Measurements from ENCODE around the gene CASQ2.

The CASQ2 gene

DNA sequence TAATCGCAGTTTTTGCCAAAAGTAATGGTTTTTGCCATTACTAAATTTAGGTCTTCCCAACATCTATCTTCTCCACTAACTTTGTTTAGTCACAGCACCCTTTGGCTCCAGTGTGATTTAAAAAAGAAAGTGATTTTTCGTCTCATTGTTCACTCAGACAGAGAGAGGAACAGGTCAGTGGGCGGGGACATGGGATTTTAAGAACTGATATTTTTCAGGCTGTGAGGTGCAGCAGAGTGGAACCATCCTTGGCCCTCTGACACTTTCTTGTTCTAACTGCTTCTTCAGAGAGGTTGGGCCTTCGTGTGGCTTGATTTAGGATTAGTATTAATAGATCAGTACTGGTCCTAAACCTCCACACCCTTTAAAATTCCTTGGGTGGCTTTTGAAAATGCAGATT lies 38.8 kb downstream of the CASQ2 start:
- DNase-seq: no peak

DNA sequence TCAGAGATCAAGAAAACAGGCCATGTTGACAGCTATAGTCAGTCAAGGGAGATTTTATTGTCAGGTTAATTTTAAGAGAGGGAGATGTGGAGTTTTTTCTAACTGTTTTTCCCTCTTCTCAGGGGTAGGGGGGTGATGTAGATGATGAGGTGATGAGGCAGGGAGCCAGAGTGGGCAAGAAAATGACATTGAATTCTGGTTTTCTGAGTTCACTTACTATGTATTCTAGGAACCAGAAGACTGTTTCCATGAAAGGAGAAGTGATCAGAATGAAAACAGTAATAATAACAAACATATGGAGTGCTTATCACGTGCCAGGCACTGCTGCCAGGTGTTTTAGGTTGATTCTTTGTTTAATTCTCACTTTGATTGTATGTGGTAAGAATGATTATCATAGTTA lies 40.2 kb downstream of the CASQ2 start:
- no peak for DNase-seq

DNA sequence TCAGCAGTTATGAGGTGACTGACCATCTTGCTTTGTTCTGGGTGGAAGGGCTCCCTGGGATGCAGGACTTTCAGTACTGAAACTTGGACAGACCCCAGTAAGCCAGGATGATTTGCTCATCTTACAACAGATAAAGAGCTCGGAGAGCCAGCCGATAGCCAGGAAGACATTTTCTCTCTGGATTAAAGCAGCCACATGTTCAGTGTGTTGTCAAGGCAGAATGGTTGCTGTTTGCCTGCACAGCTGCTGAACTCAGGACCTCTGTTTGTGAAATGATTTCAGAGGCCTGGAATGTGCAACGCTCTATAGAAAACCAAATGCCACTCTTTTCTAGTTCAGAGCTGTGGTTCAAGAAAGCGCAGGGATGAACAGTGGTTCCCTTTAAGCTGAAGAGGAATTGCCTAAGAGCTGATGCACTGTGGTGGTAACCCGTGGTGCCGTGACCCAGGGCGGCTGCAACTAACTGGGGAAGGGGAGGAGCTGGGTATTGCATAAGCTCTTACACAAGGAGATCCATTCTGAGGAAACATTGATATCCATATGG lies 40.7 kb downstream of the CASQ2 start:
- no peak for DNase-seq

DNA sequence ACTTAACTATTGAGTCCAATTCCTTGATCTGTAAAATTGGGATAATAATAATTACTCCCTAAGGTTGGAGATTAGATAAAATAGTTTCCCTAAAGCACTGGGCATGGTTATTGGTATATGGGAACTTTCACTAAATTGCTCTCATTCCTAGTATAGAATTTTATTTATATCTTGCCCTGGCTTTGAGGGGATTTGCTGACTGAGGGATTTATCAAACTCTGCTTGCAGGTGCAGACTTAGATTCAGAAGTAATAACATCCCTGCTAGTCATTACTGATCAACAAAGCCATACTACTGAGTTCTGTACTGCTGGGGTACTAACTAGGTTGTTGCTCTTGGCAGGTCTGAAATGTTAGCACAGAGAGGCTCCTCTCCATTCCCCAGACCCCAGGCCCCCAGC lies 41.9 kb downstream of the CASQ2 start:
- no peak for DNase-seq

DNA sequence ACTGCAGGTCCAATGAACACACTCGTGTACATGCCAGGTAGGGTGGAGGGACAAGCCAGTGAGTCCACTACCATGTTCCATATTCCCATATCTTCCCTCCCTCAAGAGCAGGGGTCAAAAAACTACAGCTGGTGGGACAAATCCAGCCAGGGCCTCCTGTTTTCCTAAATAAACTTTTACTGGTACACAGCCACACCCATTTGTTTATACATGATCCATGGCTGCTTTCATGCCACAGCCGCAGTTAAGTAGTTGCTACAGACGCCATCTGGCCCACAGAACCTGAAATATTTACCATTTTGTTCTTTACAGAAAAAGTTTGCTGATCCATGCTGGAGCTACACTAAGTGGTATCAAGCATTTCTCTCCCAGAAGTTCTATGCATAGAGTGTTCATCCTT lies 42.4 kb downstream of the CASQ2 start:
- no peak for DNase-seq

DNA sequence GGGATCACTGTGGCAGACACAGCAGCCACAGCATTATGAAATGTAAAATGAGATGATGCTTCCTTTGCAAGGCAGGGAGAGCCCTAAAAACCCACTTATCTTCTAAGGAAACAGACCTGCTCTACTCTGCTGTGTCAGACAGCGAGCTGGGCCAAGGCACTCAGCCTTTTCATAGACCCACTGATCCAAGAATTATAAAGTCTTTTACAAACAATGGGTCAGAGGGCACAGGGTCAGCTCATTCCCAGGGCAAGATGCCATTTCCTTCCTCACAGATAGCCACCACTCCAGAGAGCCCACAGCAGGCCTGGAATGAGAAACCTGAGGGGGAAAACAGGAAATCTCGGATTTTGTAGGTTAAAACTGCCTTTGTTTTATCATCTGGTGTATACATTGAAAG lies 42.9 kb downstream of the CASQ2 start:
- DNase-seq: no peak

DNA sequence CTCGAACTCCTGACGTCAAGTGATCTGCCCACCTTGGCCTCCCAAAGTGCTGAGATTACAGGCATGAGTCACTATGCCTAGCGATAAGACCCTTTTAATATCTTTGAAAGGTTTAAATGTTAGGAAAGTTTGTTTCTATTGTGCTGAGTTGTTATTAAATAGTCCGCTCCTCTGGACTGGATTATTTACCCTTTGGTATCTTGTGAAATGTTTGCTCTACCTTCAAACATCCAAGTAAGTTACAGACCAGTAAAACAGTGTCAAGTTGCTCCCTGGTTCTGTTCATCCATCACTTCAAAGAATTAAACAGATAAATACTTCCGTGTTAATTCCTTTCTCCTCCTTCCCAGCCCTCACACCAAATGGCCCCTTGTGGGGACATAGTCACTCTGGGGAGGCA lies 44.8 kb downstream of the CASQ2 start:
- no peak for DNase-seq

DNA sequence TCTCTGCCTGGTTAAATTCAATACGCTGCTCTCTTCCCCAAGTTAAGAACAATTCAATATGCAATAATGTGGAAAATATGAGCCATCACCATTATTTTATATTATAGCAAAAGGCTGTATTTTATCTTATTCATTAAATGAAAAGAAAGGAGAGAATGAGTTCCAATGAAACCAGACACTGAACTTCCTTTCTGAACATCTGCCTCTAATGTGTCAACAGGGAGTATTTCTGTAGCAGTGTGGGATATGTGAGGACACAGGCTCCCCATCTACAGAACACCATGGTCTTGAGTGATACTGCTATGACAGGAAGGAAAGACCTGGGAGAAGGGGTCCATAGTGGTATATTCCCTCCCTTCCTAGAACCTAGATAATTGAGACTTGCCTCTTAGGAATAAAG lies 46.3 kb downstream of the CASQ2 start:
- no peak for DNase-seq

DNA sequence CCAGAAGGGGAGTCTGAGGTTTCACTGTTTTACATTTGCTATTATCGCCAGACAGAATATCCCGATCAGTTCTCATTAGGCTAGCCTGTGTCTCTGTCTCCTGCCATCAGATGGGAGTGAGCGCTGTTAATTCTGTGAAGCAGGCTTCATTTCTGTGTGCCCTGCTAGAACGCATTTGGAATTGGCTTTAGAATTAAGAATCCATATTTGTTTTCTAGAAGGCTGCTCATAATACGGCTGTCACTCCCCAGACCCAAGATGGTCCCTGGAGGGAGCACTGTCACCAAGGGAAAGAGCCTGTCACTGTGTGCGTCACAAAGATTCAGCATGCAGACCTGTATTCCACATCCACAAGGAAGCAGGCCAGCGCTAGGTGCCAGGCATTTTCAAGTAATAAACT lies 49.2 kb downstream of the CASQ2 start:
- no peak for DNase-seq

DNA sequence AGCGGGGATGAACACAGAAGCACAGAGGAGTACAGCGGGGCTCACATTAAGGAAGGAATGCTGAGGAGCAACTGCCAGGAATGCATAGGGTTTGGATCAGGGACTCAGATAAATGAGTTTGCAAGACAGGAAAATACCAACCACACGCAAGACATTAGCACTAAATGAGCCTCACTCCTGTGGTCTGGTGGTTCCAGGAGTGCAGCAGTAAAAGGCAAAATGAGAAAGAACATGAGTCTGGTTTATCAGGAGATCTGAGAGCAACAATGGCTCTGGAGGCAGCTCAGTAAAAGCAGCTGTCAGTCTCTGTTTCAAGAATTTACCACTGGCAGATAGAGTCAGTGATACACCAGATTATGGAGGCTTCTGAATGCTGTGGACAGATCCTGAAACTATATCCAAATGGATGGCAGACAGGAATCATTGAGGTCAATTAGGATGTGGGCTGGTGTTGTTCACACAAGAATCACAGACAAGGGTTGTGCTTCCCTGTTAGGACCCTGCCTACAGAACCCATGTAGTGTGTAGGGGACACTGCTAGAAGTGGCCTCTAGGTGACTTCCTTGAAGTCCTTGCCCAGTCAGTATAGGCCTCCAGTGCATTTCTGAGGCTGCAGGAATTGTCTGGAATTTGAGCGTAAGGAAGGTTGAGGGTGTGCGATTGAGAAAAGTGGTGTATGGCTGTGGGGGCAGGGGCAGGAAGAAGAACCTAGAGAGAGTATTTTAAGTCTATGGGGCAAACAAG lies 50.3 kb downstream of the CASQ2 start:
- DNase-seq: no peak

DNA sequence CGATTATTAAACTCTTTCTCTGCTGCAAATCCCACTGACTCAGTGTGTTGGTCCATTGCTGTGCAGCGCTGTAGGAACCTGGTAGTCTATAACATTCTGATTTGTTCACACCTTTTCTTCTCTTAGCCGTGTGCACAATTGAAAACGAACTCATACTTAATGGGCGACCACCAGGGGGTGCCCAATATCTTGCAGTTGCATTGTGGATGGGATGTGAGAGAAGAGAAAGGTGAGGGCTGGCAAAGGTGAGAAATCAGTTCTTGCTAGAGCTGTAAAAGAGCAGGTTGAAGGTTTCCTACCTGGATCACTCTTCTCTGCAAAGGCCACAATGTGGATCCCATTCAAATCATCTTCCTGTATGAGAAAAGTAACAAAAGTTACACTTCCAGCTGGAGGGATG lies 51.0 kb downstream of the CASQ2 start:
- DNase-seq: peak in 10 of 56 donors; percentile 2 to 54 (median 14)

DNA sequence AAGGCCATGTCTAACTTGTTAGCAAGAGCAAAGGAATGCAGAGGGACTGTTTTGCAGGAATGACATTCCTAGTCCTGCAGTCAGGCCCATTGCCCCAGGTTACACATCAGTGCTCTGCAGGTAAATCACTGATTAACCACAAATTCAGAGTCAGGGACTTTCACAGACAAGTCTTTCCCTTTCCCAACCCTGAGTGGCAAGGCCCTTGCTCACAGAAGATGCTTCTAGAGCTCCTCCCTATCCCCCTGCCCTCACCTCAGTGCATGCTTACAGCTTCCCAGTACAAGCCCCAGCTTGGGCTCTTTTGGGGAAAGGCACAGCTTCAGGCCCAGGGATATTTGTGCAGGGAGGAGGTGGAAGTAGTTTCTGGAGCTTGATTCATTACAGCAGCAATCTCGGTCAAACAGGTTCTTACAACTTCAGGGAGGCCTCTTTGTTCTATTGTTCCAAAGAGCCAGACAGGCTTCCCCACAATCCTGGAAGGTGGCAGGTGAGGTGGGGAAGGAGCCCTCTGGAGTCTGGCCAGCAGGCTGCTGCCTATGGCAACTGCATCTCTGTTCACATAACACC lies 53.9 kb downstream of the CASQ2 start:
- no peak for DNase-seq

DNA sequence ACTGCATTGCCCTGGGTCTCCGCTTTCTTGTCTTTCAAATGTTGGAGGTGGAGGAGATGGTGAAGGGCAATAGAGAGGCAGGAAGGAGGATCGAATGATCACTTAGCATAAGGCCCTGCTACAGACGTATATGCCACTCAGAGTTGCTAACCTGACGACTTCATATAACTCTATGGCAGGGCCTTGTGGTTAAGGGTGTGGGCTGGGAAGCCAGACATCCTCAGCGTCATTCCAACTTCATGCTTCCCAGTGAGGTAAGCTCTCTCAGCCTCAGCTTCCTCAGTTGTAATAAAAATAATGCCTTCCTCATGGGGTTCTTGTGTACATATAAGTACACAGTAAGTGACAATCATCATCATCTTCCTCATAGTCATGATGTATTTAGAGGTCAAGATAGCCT lies 54.6 kb downstream of the CASQ2 start:
- no peak for DNase-seq

DNA sequence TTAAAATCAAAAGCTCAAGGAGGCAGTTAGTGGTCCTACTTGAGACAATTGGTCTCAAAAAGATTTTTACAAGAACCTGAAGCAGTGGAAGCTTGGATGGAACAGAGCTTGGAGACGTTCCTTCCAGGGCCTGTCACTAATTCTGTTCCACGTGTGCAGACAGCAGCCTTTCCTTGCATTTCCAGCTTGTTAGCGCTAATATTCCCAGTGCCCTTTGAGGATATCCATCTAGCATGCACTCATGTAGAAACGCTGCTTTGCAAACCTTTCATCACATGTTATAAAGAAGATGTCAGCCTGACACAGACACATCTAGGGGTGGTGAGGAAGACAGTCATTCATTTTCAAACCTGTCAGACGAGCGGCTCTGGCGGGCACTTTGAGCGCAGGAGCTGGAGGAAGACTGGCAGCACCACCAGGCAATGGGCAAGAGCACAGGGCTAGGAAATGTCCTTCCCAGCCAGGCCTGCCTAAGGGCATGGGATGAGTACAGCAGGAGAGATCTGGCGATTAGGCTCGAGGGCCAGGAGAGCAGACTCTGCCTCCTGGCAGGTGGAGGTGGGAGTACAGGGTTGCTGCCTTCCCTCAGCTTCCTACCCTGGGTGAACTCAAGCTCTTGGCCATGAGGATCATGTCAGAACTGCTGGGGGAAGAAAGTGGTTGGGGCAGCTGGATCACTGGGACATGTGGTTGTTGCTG lies 55.5 kb downstream of the CASQ2 start:
- no peak for DNase-seq

DNA sequence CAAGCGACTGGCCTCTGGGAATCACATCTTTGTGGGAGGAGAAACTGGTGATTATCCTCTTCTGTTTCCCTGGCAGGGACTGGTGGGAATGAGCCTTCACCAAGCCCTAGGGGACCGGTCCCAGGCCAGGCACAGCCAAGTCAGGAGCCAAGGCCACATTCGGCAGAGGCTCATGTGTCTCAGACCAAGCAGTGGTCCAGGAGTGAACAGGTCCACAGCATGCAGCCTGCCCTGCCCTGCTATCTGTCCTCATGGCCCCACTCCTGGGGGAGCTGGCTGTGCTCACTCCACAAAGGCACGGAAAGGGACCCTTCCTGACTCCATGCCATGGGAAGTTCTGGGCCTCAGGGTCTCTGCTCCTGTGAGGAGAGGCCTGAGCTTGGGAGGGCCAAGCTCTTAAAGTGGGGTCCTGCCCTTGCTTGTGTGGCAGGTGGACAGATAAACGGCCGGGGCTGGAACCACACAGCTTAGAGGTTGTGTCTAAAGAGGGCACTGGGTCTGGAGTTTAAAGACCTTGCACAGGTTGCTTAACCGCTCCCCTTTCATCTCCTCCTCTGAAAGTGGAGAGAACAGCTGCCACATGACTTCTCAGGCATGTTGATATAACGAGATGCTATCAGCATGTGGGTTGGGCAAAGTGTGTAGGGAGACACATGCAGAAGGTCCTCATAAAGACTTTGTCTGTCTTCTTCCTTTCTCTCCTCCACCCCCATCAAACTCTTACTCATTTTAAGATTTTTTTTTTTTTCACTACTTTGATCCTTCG lies 57.5 kb downstream of the CASQ2 start:
- no peak for DNase-seq

DNA sequence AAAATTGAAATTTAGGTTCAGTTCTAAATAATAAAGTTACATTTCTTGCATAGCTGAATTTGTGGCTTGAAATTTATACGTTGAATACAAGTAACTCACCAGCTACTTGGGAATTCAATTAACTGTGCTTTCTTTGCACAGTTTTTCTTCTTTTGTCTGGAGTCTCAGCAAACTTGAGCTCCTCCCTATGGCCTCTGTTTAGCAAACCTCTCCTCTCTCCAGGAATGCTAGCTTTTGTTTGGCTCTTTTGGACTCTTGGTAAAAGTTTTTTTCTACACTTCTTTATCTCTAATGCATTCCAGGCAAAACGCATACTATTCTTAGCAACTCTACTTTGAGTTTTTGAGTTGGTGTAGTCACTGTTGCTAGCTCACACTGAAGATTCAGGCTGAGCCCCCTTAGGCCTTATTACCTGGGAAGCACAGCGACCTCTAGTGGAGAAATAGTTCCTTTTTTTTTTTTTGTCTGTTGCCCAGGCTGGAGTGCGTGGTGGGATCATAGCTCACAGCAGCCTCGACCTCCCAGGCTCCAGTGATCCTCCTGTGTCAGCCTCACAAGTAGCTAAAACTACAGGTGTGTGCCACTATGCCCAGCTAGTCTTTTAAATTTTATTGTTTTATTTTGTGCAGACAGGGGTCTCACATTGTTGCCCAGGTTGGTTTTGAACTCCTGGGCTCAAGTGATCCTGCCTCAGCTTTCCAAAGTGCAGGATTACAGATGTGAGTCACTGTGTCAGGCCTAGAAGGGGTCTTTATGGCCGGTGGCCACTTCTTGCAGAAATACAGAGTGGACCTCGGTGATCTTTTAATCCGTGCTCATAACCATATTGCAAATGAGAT lies 61.7 kb downstream of the CASQ2 start:
- no peak for DNase-seq

DNA sequence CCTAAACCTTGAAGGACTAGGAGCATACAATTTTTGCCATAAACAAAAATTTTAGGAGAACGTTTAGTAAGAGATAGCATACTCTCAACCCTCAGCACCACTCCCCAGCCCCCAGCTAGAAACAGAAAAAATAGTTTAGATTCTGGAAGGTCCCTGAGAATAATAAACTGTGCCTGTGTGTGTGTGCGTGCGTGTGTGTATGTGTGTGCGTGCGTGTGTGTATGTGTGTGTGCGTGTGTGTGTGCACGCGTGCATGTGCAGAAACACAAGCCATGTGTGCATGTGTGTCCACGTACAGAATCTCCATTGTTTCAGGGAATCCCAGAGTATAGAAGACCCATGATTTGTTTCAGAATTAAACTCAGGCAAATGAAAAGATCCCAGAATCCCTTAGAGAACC lies 62.6 kb downstream of the CASQ2 start:
- DNase-seq: no peak

DNA sequence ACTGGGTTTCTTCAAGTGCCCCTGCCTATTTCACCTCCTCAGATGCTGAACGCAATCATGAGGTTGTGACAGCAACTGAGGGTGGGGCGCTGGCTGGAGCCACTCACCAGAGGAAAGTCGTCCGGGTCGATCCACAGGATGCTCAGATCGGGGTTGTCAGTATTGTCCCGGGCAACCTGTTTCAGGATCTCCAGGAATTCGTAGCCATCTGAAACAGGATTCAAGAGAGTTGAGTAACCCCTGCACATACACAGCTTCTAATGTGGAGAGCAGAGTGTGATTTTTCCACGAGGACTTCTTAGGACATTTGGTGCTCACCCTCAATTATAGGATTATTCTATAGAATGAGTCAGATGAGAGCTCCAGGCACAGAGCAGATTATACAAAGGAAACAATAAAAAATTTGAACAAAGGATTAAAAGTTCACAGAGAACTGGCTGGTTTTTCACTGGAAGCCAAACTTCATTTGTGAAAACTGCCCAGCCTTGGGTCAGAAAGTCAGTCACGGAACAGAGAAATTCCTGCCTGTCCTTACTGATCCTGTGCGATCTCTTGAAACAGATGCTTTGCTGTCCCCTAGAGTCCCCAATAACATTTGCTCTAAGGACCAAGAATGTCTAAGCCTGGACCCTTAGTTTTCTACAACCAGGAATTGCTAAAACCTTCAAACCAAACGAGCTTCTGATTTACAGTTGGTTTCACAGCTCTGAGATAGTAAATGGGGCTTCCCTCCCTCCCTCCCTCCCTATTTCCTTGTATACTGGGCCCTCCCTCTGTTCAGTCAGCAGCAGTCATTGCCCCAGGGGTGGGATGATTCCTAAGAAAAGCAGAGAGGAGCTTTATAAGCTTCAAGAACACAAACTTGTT lies 63.2 kb downstream of the CASQ2 start:
- no peak for DNase-seq

DNA sequence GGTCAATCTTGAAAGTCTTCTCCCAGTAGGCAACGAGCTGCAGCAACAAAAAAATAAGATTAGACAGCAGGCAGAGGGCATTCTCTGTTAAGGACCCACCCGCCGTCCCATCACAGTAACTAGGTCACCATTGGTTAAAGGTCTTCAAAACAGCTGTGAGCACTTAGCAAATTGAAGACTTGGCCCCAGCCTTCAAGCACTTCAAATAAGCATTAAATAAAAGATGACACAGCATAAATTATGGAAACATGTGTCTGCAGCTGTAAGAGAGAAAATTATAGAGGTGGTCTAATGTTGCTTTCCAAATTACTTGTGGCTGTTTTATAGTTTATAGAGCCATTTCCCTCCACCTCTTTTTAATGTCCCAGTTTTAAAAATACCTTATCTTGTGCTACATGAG lies 65.6 kb downstream of the CASQ2 start:
- DNase-seq: no peak

DNA sequence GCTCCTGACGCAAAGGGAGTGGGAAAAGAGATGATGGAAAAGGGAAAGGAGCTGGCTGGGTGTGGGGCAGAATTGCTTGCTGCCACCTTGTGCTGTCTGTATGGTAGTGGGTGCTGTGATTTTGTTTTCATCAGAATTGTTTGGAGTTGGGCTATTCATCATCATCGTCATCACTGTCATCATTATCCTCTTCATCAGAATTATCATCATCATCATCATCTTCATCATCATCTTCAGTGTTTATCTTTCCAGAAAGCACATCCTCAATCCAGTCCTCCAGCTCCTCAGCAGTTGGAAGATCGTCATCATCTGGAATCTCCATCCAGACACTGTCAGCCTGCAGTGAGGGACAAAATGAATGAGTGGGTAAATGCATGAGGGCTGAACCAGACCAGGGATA lies 67.4 kb downstream of the CASQ2 start:
- no peak for DNase-seq

All from amygdala (tissue), 56 donors.